ENCODE results near the gene DELE1.
"Not testable (repeated sequence)": the region's sequence is repeated elsewhere in the genome, so short reads cannot be mapped to it uniquely, and the experiment has no call there.

DELE1 gene

DNA sequence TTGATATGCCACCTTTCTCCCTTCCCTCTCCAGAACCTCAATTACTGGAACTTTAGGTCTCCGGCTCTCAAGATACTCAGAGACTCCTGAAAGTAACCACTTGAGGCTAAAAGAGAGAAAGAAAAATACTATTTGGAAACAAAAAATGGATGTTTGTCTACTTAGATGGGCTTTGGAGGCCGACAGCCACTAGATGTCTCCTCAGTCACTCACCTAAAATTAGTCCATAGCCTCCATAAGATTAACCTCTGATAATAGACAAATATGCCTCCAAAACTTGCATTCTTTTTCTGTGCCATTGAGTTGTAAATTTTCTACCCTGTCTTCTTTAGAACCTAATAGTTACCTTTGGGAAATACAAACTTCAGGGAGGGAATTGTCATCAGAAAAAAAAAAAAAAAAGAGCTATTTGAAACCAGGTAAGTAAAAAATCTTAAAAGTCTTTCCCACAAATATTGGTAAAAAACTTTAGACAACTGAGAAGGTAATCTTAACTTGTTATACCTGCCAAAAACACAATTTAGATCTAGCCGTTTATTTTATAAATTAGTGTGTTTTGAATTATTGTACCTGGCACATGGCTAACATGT is 34.3 kb upstream of the DELE1 start:
- Histone ChIP-seq H3K27me3 (ENCODE audit: control insufficient read depth, insufficient read depth, low read length) (no peaks in the 10 kb centered on the region), H3K27ac (no peak overlapping the region)
- TF ChIP-seq, protein P1, sequence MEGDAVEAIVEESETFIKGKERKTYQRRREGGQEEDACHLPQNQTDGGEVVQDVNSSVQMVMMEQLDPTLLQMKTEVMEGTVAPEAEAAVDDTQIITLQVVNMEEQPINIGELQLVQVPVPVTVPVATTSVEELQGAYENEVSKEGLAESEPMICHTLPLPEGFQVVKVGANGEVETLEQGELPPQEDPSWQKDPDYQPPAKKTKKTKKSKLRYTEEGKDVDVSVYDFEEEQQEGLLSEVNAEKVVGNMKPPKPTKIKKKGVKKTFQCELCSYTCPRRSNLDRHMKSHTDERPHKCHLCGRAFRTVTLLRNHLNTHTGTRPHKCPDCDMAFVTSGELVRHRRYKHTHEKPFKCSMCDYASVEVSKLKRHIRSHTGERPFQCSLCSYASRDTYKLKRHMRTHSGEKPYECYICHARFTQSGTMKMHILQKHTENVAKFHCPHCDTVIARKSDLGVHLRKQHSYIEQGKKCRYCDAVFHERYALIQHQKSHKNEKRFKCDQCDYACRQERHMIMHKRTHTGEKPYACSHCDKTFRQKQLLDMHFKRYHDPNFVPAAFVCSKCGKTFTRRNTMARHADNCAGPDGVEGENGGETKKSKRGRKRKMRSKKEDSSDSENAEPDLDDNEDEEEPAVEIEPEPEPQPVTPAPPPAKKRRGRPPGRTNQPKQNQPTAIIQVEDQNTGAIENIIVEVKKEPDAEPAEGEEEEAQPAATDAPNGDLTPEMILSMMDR (IDR thresholded peaks at IDR 0.05): peak; percentile 32

DNA sequence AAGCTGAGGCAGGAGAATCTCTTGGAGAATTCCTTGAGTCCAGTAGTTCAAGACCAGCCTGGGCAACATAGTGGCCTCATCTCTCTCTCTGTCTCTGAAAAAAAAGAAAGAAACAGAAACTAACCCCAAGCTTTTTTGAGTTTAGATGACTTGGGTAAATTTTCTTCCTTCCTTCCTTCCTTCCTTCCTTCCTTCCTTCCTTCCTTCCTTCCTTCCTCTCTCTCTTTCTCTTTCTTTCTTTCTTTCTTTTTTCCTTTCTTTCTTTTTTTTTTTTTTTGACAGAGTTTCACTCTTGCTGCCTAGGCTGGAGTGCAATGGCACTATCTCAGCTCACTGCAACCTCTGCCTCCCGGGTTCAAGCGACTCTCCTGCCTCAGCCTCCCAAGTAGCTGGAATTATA is 33.2 kb upstream of the DELE1 start:
- H3K79me2 ChIP-seq: peaks cover 19% of the 10 kb centered on the region
- not testable (repeated sequence) for H3K36me3 ChIP-seq (ENCODE audit: control insufficient read depth, insufficient read depth, low read length); H3K27ac ChIP-seq; H3K4me1 ChIP-seq; H3K27me3 ChIP-seq (ENCODE audit: control insufficient read depth, insufficient read depth, low read length); H3K9ac ChIP-seq; H3K4me2 ChIP-seq (ENCODE audit: low read length); H3K9me3 ChIP-seq (ENCODE audit: control insufficient read depth, low read length); H2AFZ ChIP-seq; H3K4me3 ChIP-seq (ENCODE audit: low read depth, low read length)

More for the DNA sequence above, 34.3 kb upstream of the DELE1 start:
- Histone ChIP-seq H3K4me2 (ENCODE audit: low read length) (no peak overlapping the region), H3K36me3 (ENCODE audit: control insufficient read depth, insufficient read depth, low read length) (no peaks in the 10 kb centered on the region), H3K4me3 (ENCODE audit: low read depth, low read length) (no peak overlapping the region), H3K9me3 (ENCODE audit: control insufficient read depth, low read length) (no peaks in the 10 kb centered on the region), H3K79me2 (peaks cover 28% of the 10 kb centered on the region), H3K4me1 (peaks cover 9% of the 10 kb centered on the region), H2AFZ (no peak overlapping the region), H3K9ac (no peak overlapping the region)

DNA sequence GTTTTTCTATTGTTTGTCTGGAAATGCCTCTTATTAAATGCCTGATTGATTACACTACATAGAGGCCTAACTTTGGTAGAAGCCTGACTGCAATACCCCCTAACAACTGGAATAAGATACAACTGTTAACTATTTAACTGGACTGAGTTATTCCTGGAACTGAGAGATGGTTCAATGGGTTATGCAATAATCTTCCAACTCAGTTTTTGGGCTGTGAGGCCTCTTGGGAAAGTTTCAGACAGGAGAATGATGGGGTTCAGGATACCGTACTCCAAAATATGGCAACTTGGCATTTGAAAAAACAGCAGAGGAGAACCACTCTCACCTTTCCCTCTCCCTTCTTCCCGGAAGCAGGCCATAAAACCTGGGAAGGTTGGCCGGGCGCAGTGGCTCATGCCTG is 26.2 kb upstream of the DELE1 start:
- H3K9ac ChIP-seq: no peak overlapping the region
- no peaks in the 10 kb centered on the region for H3K27me3 ChIP-seq (ENCODE audit: control insufficient read depth, insufficient read depth, low read length)
- H3K27ac ChIP-seq: no peak overlapping the region
- H3K9me3 ChIP-seq (ENCODE audit: control insufficient read depth, low read length): no peaks in the 10 kb centered on the region
- no peaks in the 10 kb centered on the region for H3K36me3 ChIP-seq (ENCODE audit: control insufficient read depth, insufficient read depth, low read length)
- no peaks in the 10 kb centered on the region for H3K79me2 ChIP-seq
- H3K4me1 ChIP-seq: peaks cover 8% of the 10 kb centered on the region
- TF ChIP-seq, protein P1 (IDR thresholded peaks at IDR 0.05): no peak
- H2AFZ ChIP-seq: no peak overlapping the region
- no peak overlapping the region for H3K4me2 ChIP-seq (ENCODE audit: low read length)
- no peak overlapping the region for H3K4me3 ChIP-seq (ENCODE audit: low read depth, low read length)

- Histone ChIP-seq H3K9me3 (ENCODE audit: control insufficient read depth, low read length) (no peaks in the 10 kb centered on the region), H3K4me2 (ENCODE audit: low read length) (no peak overlapping the region), H2AFZ (no peak overlapping the region), H3K79me2 (no peaks in the 10 kb centered on the region), H3K27me3 (ENCODE audit: control insufficient read depth, insufficient read depth, low read length) (no peaks in the 10 kb centered on the region), H3K27ac (no peak overlapping the region), H3K9ac (no peak overlapping the region), H3K4me3 (ENCODE audit: low read depth, low read length) (no peak overlapping the region), H3K4me1 (peaks cover 8% of the 10 kb centered on the region), H3K36me3 (ENCODE audit: control insufficient read depth, insufficient read depth, low read length) (no peaks in the 10 kb centered on the region)
- TF ChIP-seq, protein P1 (IDR thresholded peaks at IDR 0.05): no peak
These were observed 25.1 kb upstream of the DELE1 start for GRCh38 chr5:141898448-141899049.

DNA sequence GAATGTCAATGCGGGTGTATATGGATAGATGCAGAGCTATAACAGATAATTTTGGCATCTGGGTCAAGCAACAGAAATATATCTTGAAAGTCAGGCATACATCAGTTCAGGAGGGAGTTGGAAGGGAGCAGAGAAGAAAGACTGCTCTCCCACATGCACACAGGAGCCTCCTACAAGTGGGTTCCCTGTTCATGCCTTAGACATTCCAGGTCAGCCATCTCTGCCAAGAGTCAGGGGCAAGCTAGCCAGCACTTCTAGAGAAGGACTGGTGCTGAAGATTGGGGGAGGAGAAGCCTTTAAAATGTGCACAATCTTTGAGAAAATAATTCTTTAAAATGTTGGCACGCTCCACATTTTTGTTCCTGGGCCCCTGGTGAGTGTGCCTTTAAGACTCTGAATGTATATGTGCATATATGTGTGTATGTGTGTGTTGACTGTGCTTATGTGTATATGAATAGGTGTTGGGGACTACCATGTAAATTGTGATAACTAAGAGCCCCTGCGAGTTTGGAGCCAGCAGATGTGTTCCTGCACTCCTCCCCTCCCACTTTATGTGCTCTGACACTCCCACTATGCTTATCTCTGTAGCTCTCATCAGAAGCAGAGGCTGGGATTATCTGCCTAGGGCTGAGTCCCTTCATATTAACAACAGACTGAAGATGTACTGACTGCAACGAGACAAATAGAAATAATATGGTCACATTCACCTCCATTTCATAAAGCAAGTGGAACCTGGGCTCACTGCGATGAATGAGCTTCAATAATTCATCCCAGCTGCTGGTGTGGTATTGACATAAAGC is 21.5 kb upstream of the DELE1 start:
- no peaks in the 10 kb centered on the region for H3K36me3 ChIP-seq (ENCODE audit: control insufficient read depth, insufficient read depth, low read length)
- H3K4me2 ChIP-seq (ENCODE audit: low read length): no peak overlapping the region
- no peak overlapping the region for H3K4me3 ChIP-seq (ENCODE audit: low read depth, low read length)
- H3K9ac ChIP-seq: no peak overlapping the region
- no peak overlapping the region for H2AFZ ChIP-seq
- H3K27ac ChIP-seq: no peak overlapping the region
- H3K27me3 ChIP-seq (ENCODE audit: control insufficient read depth, insufficient read depth, low read length): no peaks in the 10 kb centered on the region
- TF ChIP-seq, protein P1 (IDR thresholded peaks at IDR 0.05): no peak
- peaks cover 8% of the 10 kb centered on the region for H3K4me1 ChIP-seq
- no peaks in the 10 kb centered on the region for H3K9me3 ChIP-seq (ENCODE audit: control insufficient read depth, low read length)
- no peaks in the 10 kb centered on the region for H3K79me2 ChIP-seq

Data from parathyroid adenoma (tissue), 2 donors.